Dedifferentiated amniotic fluid mesenchymal stem cell (primary cell): Measurements from ENCODE around the gene ADPRM.

Source experiments
- DNase-seq: peaks from one replicate; pipeline ENCODE4 v3.0.0-alpha.2; 2016; ENCODE audit errors: extremely low spot score

ADPRM gene

GRCh38 chr17:10741416-10742135, 44.2 kb downstream of the ADPRM start:
- DNase-seq, result no peak

- no peak for DNase-seq
Observed at GRCh38 chr17:10742431-10742830, 45.0 kb downstream of the ADPRM start.

GRCh38 chr17:10743316-10744009, 46.1 kb downstream of the ADPRM start:
- peak; percentile 79 for DNase-seq

GRCh38 chr17:10744501-10745000, 47.2 kb downstream of the ADPRM start:
- no peak for DNase-seq

- no peak for DNase-seq
Observed at GRCh38 chr17:10745231-10745630, 47.8 kb downstream of the ADPRM start.

- DNase-seq, result no peak
Observed at GRCh38 chr17:10748531-10749181, 51.3 kb downstream of the ADPRM start.

- no peak for DNase-seq
Observed at GRCh38 chr17:10750210-10750609, 52.8 kb downstream of the ADPRM start.

GRCh38 chr17:10751563-10751962, 54.2 kb downstream of the ADPRM start:
- DNase-seq, result no peak

- no peak for DNase-seq
Observed at GRCh38 chr17:10752696-10753095, 55.3 kb downstream of the ADPRM start.

- DNase-seq, result no peak
Observed at GRCh38 chr17:10754109-10754508, 56.7 kb downstream of the ADPRM start.

GRCh38 chr17:10754861-10755591, 57.6 kb downstream of the ADPRM start:
- no peak for DNase-seq

- DNase-seq, result no peak
Observed at GRCh38 chr17:10755592-10756127, 58.3 kb downstream of the ADPRM start.

- no peak for DNase-seq
Observed at GRCh38 chr17:10756185-10756584, 58.8 kb downstream of the ADPRM start.

- DNase-seq, result no peak
Observed at GRCh38 chr17:10756619-10757018, 59.2 kb downstream of the ADPRM start.

GRCh38 chr17:10757067-10757466, 59.7 kb downstream of the ADPRM start:
- DNase-seq, result no peak

GRCh38 chr17:10757647-10758046, 60.3 kb downstream of the ADPRM start:
- DNase-seq, result no peak

GRCh38 chr17:10758062-10758461, 60.7 kb downstream of the ADPRM start:
- DNase-seq, result no peak
